PC-3 (cell line): ENCODE measurements around the gene SPARCL1. TPM values are rescaled to one million over a fixed set of nuclear protein-coding genes. Genes with fewer than 3 reads are reported as not detected.

Experiments used
- ATAC-seq: fragments of 200-7000 bp; cut with Tn5 transposase; 2 replicates; pipeline ENCODE4 v1.9.1; 2020; ENCODE audit warnings: mild to moderate bottlenecking, moderate library complexity
- BruUV-seq: library from RNA; stranded (reverse); fragments of 400-500 nt; replicated peaks from 2 replicates; lab custom pipeline; 2021; lab: Mats Ljungman, UMichigan
- CTCF ChIA-PET: fragments of 300-600 bp; sonication (Branson Sonifier 250); formaldehyde crosslinking; loops from one replicate; lab custom pipeline; 2022; ENCODE audit warnings: antibody characterized with exemption; lab: Charles Lee
- POLR2A ChIA-PET: fragments of 300-600 bp; sonication (Branson Sonifier 250); formaldehyde crosslinking; loops from one replicate; lab custom pipeline; 2022; ENCODE audit warnings: antibody characterized with exemption; ENCODE audit not compliant: unreplicated experiment; lab: Charles Lee
- DNase-seq: peaks from one replicate; pipeline ENCODE4 v3.0.0-alpha.2; 2015
- H2AFZ ChIP-seq: fragments of 300-600 bp; sonication (generic); 2 replicates; pipeline ENCODE4 v1.6.0; 2016; ENCODE audit warnings: antibody characterized with exemption, low read length
- H3F3A ChIP-seq: fragments of 300-600 bp; sonication (generic); one replicate; pipeline ENCODE4 v1.6.0; 2017; ENCODE audit warnings: antibody characterized with exemption, low read length, control low read depth, mild to moderate bottlenecking; ENCODE audit not compliant: unreplicated experiment
- H3K27ac ChIP-seq: fragments of 300-600 bp; sonication (generic); 2 replicates; pipeline ENCODE4 v1.5.1; 2016; ENCODE audit warnings: mild to moderate bottlenecking, low read length
- H3K27me3 ChIP-seq: fragments of 300-600 bp; sonication (generic); 2 replicates; pipeline ENCODE4 v1.6.1; 2016; ENCODE audit warnings: low read length, mixed read lengths
- H3K36me3 ChIP-seq: fragments of 300-600 bp; sonication (generic); 2 replicates; pipeline ENCODE4 v1.6.1; 2016; ENCODE audit warnings: low read depth, mixed run types, low read length, mixed read lengths
- H3K4me1 ChIP-seq: fragments of 300-600 bp; sonication (generic); 2 replicates; pipeline ENCODE4 v1.5.1; 2016; ENCODE audit warnings: low read length; ENCODE audit not compliant: insufficient read depth
- H3K4me2 ChIP-seq: fragments of 300-600 bp; sonication (generic); 2 replicates; pipeline ENCODE4 v1.6.0; 2016; ENCODE audit warnings: low read length
- H3K4me3 ChIP-seq: fragments of 300-600 bp; sonication (generic); 2 replicates; pipeline ENCODE4 v1.5.1; 2016; ENCODE audit warnings: mild to moderate bottlenecking, low read length, mixed read lengths
- H3K79me2 ChIP-seq: fragments of 300-600 bp; sonication (generic); 2 replicates; pipeline ENCODE4 v1.6.1; 2017; ENCODE audit warnings: low read length, mixed read lengths
- H3K9ac ChIP-seq: fragments of 300-600 bp; sonication (generic); 2 replicates; pipeline ENCODE4 v1.6.0; 2016; ENCODE audit warnings: mild to moderate bottlenecking, low read length
- H3K9me2 ChIP-seq: fragments of 300-600 bp; sonication (generic); replicated peaks from 2 replicates; pipeline ENCODE4 v1.6.1; 2016; ENCODE audit warnings: mixed run types, low read length, mixed read lengths
- H3K9me3 ChIP-seq: fragments of 300-600 bp; sonication (generic); 2 replicates; pipeline ENCODE4 v1.6.1; 2016; ENCODE audit warnings: low read length, mixed read lengths
- H4K20me1 ChIP-seq: fragments of 300-600 bp; sonication (generic); 2 replicates; pipeline ENCODE4 v1.6.1; 2016; ENCODE audit warnings: low read length, mixed read lengths
- CTCF ChIP-seq: fragments of 300-600 bp; sonication (generic); conservative IDR thresholded peaks from 2 replicates; pipeline ENCODE4 v1.5.1; 2017; ENCODE audit warnings: antibody characterized with exemption, low read depth, mild to moderate bottlenecking, low read length
- EZH2 ChIP-seq: fragments of 300-600 bp; sonication (generic); IDR thresholded peaks from one replicate; pipeline ENCODE4 v1.6.1; 2017; ENCODE audit warnings: antibody characterized with exemption, mild to moderate bottlenecking, low read length; ENCODE audit not compliant: unreplicated experiment
- EZH2phosphoT487 ChIP-seq: fragments of 300-600 bp; sonication (generic); IDR thresholded peaks from 2 replicates; pipeline ENCODE4 v1.6.1; 2018; ENCODE audit warnings: mild to moderate bottlenecking, antibody characterized with exemption, low read length, borderline replicate concordance
- intact Hi-C: fragments of 100-400 bp; cut with micrococcal nuclease; formaldehyde crosslinking; loops from 2 replicates; pipeline ENCODE4 v1.9.0; 2023
- total RNA-seq: library from RNA; depleted of rRNA; stranded (reverse); fragments of >200 nt; gene quantifications from 2 replicates; pipeline ENCODE4 v1.2.3, GENCODE V29; 2014

Gene SPARCL1
- total RNA-seq, 1 experiment from 2014 or later = not detected

GRCh38 chr4:87511500-87511899 lies 17.7 kb downstream of the SPARCL1 start:
- ChIA-PET POLR2A (no interaction called here), CTCF (no interaction called here)
- no peaks in the 10 kb centered on the region for H3F3A ChIP-seq
- H3K4me1 ChIP-seq = no peaks in the 10 kb centered on the region
- no peaks in the 10 kb centered on the region for H3K27me3 ChIP-seq
- DNase-seq (no peak), ATAC-seq (no peak)
- no peak overlapping the region for H3K27ac ChIP-seq
- no peak for TF ChIP-seq CTCF
- no peaks in the 10 kb centered on the region for H3K9me3 ChIP-seq
- intact Hi-C loops = no loop called here
- H4K20me1 ChIP-seq = no peaks in the 10 kb centered on the region
- no TSS peak for BruUV-seq
- H3K79me2 ChIP-seq = no peaks in the 10 kb centered on the region
- no peak overlapping the region for H3K4me3 ChIP-seq
- no peak overlapping the region for H3K4me2 ChIP-seq
- H3K9me2 ChIP-seq = no peaks in the 10 kb centered on the region
- H3K36me3 ChIP-seq = no peaks in the 10 kb centered on the region
- no peak overlapping the region for H3K9ac ChIP-seq
- no peak overlapping the region for H2AFZ ChIP-seq

GRCh38 chr4:87510747-87511146 lies 18.4 kb downstream of the SPARCL1 start:
- no peak overlapping the region for H3K9ac ChIP-seq
- H3F3A ChIP-seq = no peaks in the 10 kb centered on the region
- H3K9me2 ChIP-seq = no peaks in the 10 kb centered on the region
- BruUV-seq = no TSS peak
- DNase-seq = no peak
- no peak overlapping the region for H3K4me2 ChIP-seq
- H3K27ac ChIP-seq = no peak overlapping the region
- no peak for ATAC-seq
- no peak overlapping the region for H3K4me3 ChIP-seq
- no peaks in the 10 kb centered on the region for H3K79me2 ChIP-seq
- H3K4me1 ChIP-seq = no peaks in the 10 kb centered on the region
- H2AFZ ChIP-seq = no peak overlapping the region
- no peaks in the 10 kb centered on the region for H3K27me3 ChIP-seq
- POLR2A ChIA-PET = no interaction called here
- H4K20me1 ChIP-seq = no peaks in the 10 kb centered on the region
- CTCF ChIA-PET = no interaction called here
- intact Hi-C loops = no loop called here
- no peaks in the 10 kb centered on the region for H3K36me3 ChIP-seq
- TF ChIP-seq EZH2 = no peak
- no peak for TF ChIP-seq EZH2phosphoT487
- TF ChIP-seq CTCF = no peak
- H3K9me3 ChIP-seq = no peaks in the 10 kb centered on the region

- no peak overlapping the region for H2AFZ ChIP-seq
- intact Hi-C loops = no loop called here
- no peaks in the 10 kb centered on the region for H3K9me2 ChIP-seq
- no peaks in the 10 kb centered on the region for H4K20me1 ChIP-seq
- POLR2A ChIA-PET = no interaction called here
- no peaks in the 10 kb centered on the region for H3K9me3 ChIP-seq
- H3K36me3 ChIP-seq = no peaks in the 10 kb centered on the region
- H3K27ac ChIP-seq = no peak overlapping the region
- BruUV-seq = no TSS peak
- H3K4me2 ChIP-seq = no peak overlapping the region
- no peak overlapping the region for H3K4me3 ChIP-seq
- no peaks in the 10 kb centered on the region for H3K79me2 ChIP-seq
- H3K9ac ChIP-seq = no peak overlapping the region
- CTCF ChIA-PET = no interaction called here
- no peaks in the 10 kb centered on the region for H3F3A ChIP-seq
- H3K4me1 ChIP-seq = peaks cover 5% of the 10 kb centered on the region
- ATAC-seq = no peak
- TF ChIP-seq EZH2phosphoT487 = no peak
- TF ChIP-seq CTCF = no peak
- TF ChIP-seq EZH2 = no peak
- no peak for DNase-seq
- H3K27me3 ChIP-seq = no peaks in the 10 kb centered on the region
Measured at GRCh38 chr4:87506974-87507701, 22.0 kb downstream of the SPARCL1 start.
